HepG2 (cell line): ENCODE results near the gene IL17RB. TPM values are rescaled to one million over a fixed set of nuclear protein-coding genes. Genes with fewer than 3 reads are reported as not detected.

Experiments
- ATAC-seq: fragments of 200-7000 bp; cut with Tn5 transposase; 3 replicates; pipeline ENCODE4 v1.9.1; 2020; ENCODE audit warnings: mild to moderate bottlenecking, moderate library complexity
- BruUV-seq: library from RNA; stranded (reverse); fragments of 400-500 nt; replicated peaks from 2 replicates; lab custom pipeline; 2021; lab: Mats Ljungman, UMichigan
- CTCF ChIA-PET: fragments of 300-600 bp; formaldehyde crosslinking; extraction: SDS; loops from one replicate; lab custom pipeline; 2021; ENCODE audit warnings: low total read pairs, inconsistent platforms, low intra/inter-chr PET ratio; lab: Yijun Ruan, JAX
- POLR2A ChIA-PET: fragments of 350-600 bp; sonication (Branson Sonifier 250); formaldehyde crosslinking; loops from one replicate; lab custom pipeline; 2020; ENCODE audit warnings: antibody characterized with exemption, inconsistent platforms; lab: Yijun Ruan, JAX
- DNase-seq: peaks from one replicate; pipeline ENCODE4 v3.0.0-alpha.2; 2015; ENCODE audit warnings: low spot score
- FAIRE-seq: peaks from 3 replicates; lab custom pipeline; 2011; peaks lifted over from hg19 to GRCh38; lab: Jason Lieb, UNC
- H2AFZ ChIP-seq: one replicate; pipeline ENCODE4 v1.6.1; 2011; ENCODE audit warnings: low read length, inconsistent platforms
- H3K27ac ChIP-seq: fragments of 300-600 bp; 3 replicates; pipeline ENCODE4 v1.8.0; 2011; ENCODE audit warnings: mixed run types, mild to moderate bottlenecking, mixed read lengths, low read length, inconsistent platforms; ENCODE audit not compliant: insufficient read depth; ENCODE audit errors: extremely low read length
- H3K27me3 ChIP-seq, 2 experiments: fragments of 200-600 bp in 1 of 2; 2 replicates in 1 of 2; 3 replicates in 1 of 2; pipeline versions ENCODE4 v1.6.0 to v1.8.0; 2011; ENCODE audit warnings: low read length in 2 of 2, mild to moderate bottlenecking in 2 of 2, moderate library complexity in 2 of 2, inconsistent platforms in 1 of 2; ENCODE audit not compliant: insufficient read depth in 2 of 2, control insufficient read depth in 1 of 2
- H3K36me3 ChIP-seq, 2 experiments: fragments of 200-600 bp in 1 of 2; replicated peaks in 1 of 2; 2 replicates in 1 of 2; 3 replicates in 1 of 2; pipeline versions ENCODE4 v1.5.1 to v1.8.0; 2011; ENCODE audit warnings: low read length in 2 of 2, inconsistent platforms in 1 of 2; ENCODE audit not compliant: insufficient read depth in 2 of 2, control insufficient read depth in 1 of 2
- H3K4me1 ChIP-seq: 2 replicates; pipeline ENCODE4 v1.5.1; 2012; ENCODE audit warnings: low read length, inconsistent platforms; ENCODE audit not compliant: insufficient read depth
- H3K4me2 ChIP-seq: 2 replicates; pipeline ENCODE4 v1.6.0; 2011; ENCODE audit warnings: low read depth, low read length, inconsistent platforms
- H3K4me3 ChIP-seq, 3 experiments: fragments of 200-600 bp in 1 of 3; sonication (generic), shearing (Covaris generic) in 1 of 3; replicated peaks in 1 of 3; 2 replicates each; pipeline ENCODE4 v1.5.1; 2011 to 2016; ENCODE audit warnings: low read length in 3 of 3, inconsistent platforms in 2 of 3, low read depth in 2 of 3, mild to moderate bottlenecking in 2 of 3, control low read depth in 1 of 3, mixed read lengths in 1 of 3; ENCODE audit not compliant: insufficient read depth in 1 of 3
- H3K79me2 ChIP-seq: one replicate; pipeline ENCODE4 v1.6.1; 2011; ENCODE audit warnings: low read length, inconsistent platforms; ENCODE audit not compliant: insufficient read depth
- H3K9ac ChIP-seq: 2 replicates; pipeline ENCODE4 v1.6.0; 2011; ENCODE audit warnings: mild to moderate bottlenecking, low read depth, low read length, inconsistent platforms; ENCODE audit not compliant: insufficient read depth
- H3K9me3 ChIP-seq: 2 replicates; pipeline ENCODE4 v1.5.1; 2012; ENCODE audit warnings: mild to moderate bottlenecking, low read length
- H4K20me1 ChIP-seq: 2 replicates; pipeline ENCODE4 v1.6.0; 2011; ENCODE audit warnings: inconsistent platforms, mild to moderate bottlenecking, low read length, moderate library complexity; ENCODE audit not compliant: insufficient read depth
- ATF5 ChIP-seq: sonication (generic); formaldehyde crosslinking; IDR thresholded peaks from 2 replicates; pipeline ENCODE4 v1.4.0; 2020; ENCODE audit warnings: mild to moderate bottlenecking, low read depth, missing genetic modification reagents
- CHCHD3 ChIP-seq: sonication (generic); formaldehyde crosslinking; IDR thresholded peaks from 2 replicates; pipeline ENCODE4 v1.8.0; 2022; ENCODE audit warnings: mild to moderate bottlenecking, missing genetic modification reagents, moderate library complexity
- CREB3 ChIP-seq: sonication (generic); formaldehyde crosslinking; IDR thresholded peaks from 2 replicates; pipeline ENCODE4 v1.5.0; 2020; ENCODE audit warnings: missing genetic modification reagents
- ISX ChIP-seq: sonication (generic); formaldehyde crosslinking; conservative IDR thresholded peaks from 2 replicates; pipeline ENCODE4 v1.5.0; 2020; ENCODE audit warnings: missing genetic modification reagents
- NBN ChIP-seq: fragments of 450-650 bp; conservative IDR thresholded peaks from 2 replicates; pipeline ENCODE4 v1.6.1; 2017
- ZFX ChIP-seq: sonication (generic); formaldehyde crosslinking; IDR thresholded peaks from 2 replicates; pipeline ENCODE4 v1.4.0; 2020; ENCODE audit warnings: mild to moderate bottlenecking, low read depth, missing genetic modification reagents, moderate library complexity
- ZNF20 ChIP-seq: sonication (generic); formaldehyde crosslinking; IDR thresholded peaks from 2 replicates; pipeline ENCODE4 v1.4.0; 2020; ENCODE audit warnings: mild to moderate bottlenecking, moderate library complexity, missing genetic modification reagents
- ZNF260 ChIP-seq: sonication (generic); formaldehyde crosslinking; IDR thresholded peaks from 2 replicates; pipeline ENCODE4 v1.4.0; 2020; ENCODE audit warnings: missing genetic modification reagents, low read depth, mild to moderate bottlenecking, borderline replicate concordance
- ZNF264 ChIP-seq: sonication (generic); formaldehyde crosslinking; IDR thresholded peaks from 2 replicates; pipeline ENCODE4 v1.4.0; 2020; ENCODE audit warnings: missing genetic modification reagents
- ZNF275 ChIP-seq: sonication (generic); formaldehyde crosslinking; IDR thresholded peaks from 2 replicates; pipeline ENCODE4 v1.8.0; 2022; ENCODE audit warnings: missing genetic modification reagents, mild to moderate bottlenecking, inconsistent platforms, borderline replicate concordance
- ZNF3 ChIP-seq: IDR thresholded peaks from 2 replicates; pipeline ENCODE4 v1.7.0; 2017; ENCODE audit warnings: inconsistent platforms
- ZNF556 ChIP-seq: sonication (generic); formaldehyde crosslinking; IDR thresholded peaks from 2 replicates; pipeline ENCODE4 v1.4.0; 2020; ENCODE audit warnings: mild to moderate bottlenecking, missing genetic modification reagents, borderline replicate concordance
- ZNF674 ChIP-seq: sonication (generic); formaldehyde crosslinking; IDR thresholded peaks from 2 replicates; pipeline ENCODE4 v1.5.0; 2020; ENCODE audit warnings: low read depth, mild to moderate bottlenecking, missing genetic modification reagents
- WGBS: methylation state at CpG from one replicate; pipeline ENCODE4 v1.1.6; 2017; ENCODE audit warnings: low lambda C conversion rate; 5-methylcytosine and 5-hydroxymethylcytosine counted together
- in situ Hi-C: cut with HindIII; loops from 2 replicates; pipeline ENCODE4 v1.10.0; 2017; ENCODE audit warnings: low pct_unique_long_range_greater_than_20kb; ENCODE audit not compliant: extremely low pct_ligation_motif_present
- intact Hi-C: fragments of 100-400 bp; cut with micrococcal nuclease; formaldehyde crosslinking; loops from one replicate; pipeline ENCODE4 v1.10.0; 2022; ENCODE audit not compliant: unreplicated experiment
- polyA plus RNA-seq, 8 experiments: library from polyadenylated mRNA; depleted of rRNA in 3 of 8; stranded (reverse) in 7 of 8; unstranded in 1 of 8; fragments of >200 nt; fragmentation: Illumina TruSeq in 4 of 8; extraction: Trizol in 4 of 8; gene quantifications; 2 replicates each; pipeline versions ENCODE4 v1.2.1 to v1.2.3, GENCODE V29; 2011 to 2016; ENCODE audit warnings: low read depth in 4 of 8, missing spikeins in 1 of 8, mixed read lengths in 1 of 8; ENCODE audit not compliant: insufficient read depth in 1 of 8
- total RNA-seq, 5 experiments: library from RNA; depleted of rRNA; stranded (reverse); fragments of >200 nt; fragmentation: Illumina TruSeq; extraction: Trizol; gene quantifications; 2 replicates each; pipeline ENCODE4 v1.2.3, GENCODE V29; 2016; ENCODE audit warnings: low read depth in 1 of 5
- TF ChIP-seq, protein P1 (sequence below): sonication (generic); formaldehyde crosslinking; conservative IDR thresholded peaks from 2 replicates; pipeline ENCODE4 v1.8.1; 2023; ENCODE audit warnings: missing genetic modification reagents

The IL17RB gene
- total and polyA plus RNA-seq, 2 of the 13 experiments (the other 11 are each of a cell fraction or from before 2014, with no cell fraction given) = 130 to 190 TPM

GRCh38 chr3:53834429-53835095, 11.8 kb upstream of the IL17RB start:
- DNase-seq = no peak
- TF ChIP-seq, protein P1, sequence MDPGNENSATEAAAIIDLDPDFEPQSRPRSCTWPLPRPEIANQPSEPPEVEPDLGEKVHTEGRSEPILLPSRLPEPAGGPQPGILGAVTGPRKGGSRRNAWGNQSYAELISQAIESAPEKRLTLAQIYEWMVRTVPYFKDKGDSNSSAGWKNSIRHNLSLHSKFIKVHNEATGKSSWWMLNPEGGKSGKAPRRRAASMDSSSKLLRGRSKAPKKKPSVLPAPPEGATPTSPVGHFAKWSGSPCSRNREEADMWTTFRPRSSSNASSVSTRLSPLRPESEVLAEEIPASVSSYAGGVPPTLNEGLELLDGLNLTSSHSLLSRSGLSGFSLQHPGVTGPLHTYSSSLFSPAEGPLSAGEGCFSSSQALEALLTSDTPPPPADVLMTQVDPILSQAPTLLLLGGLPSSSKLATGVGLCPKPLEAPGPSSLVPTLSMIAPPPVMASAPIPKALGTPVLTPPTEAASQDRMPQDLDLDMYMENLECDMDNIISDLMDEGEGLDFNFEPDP (CRISPR knock-in tag) = 0 out of 2 replicates have a peak, but pooled peaks have one; percentile 9
- TF ChIP-seq ZNF275 (CRISPR knock-in tag) (no peak), ZFX (CRISPR knock-in tag) (no peak)
- H3K4me1 ChIP-seq = peaks cover 87% of the 10 kb centered on the region
- peaks cover 46 to 75% of the 10 kb centered on the region in 2 experiments for H3K36me3 ChIP-seq
- intact Hi-C loops = no loop called here
- BruUV-seq = no TSS peak
- POLR2A ChIA-PET = interaction anchor here (9.0 kb wide), 1 partner anchor 8 kb away, joined by 71 read pairs; no protein-coding TSS in a partner anchor
- H3K9ac ChIP-seq = no peak overlapping the region
- no peaks in the 10 kb centered on the region for H3K9me3 ChIP-seq
- H3K4me2 ChIP-seq = no peak overlapping the region
- no peak overlapping the region for H3K4me3 ChIP-seq
- no peak overlapping the region for H2AFZ ChIP-seq
- H3K79me2 ChIP-seq = peaks cover 91% of the 10 kb centered on the region
- in situ Hi-C loops = no loop called here
- peaks cover 52% of the 10 kb centered on the region for H4K20me1 ChIP-seq
- no peaks in the 10 kb centered on the region for H3K27me3 ChIP-seq
- WGBS = 93% methylated on average over 6 of the region's 6 CpGs
- CTCF ChIA-PET = no interaction called here
- no peak overlapping the region for H3K27ac ChIP-seq
- FAIRE-seq = no peak
- ATAC-seq = no peak

DNA sequence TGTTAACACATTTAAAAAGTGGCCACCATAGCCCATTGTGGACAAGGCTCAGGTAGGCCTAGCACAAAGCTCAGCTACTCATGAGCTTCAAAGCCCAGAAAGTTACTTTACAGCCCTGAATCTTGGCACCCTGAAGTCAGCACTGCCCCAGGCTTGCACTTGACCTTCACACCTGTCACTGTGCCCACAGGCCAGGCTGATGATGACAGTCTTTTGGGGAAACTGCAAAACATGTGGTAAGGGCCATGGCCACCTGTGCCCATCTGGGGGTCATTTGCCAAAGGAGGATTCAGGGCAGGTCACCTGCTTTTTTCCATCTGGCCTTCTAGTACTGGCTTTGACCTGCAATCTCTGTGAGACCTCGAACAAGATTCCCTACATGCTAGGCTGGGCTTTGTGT, 11.1 kb upstream of the IL17RB start:
- Histone ChIP-seq H3K27me3 (no peaks in the 10 kb centered on the region), H3K27ac (no peak overlapping the region), H3K36me3 (peaks cover 44 to 77% of the 10 kb centered on the region in 2 experiments), H3K9ac (no peak overlapping the region), H3K9me3 (no peaks in the 10 kb centered on the region), H2AFZ (no peak overlapping the region), H3K79me2 (peaks cover 92% of the 10 kb centered on the region), H3K4me2 (no peak overlapping the region), H3K4me3 (no peak overlapping the region), H3K4me1 (peaks cover 89% of the 10 kb centered on the region), H4K20me1 (peaks cover 46% of the 10 kb centered on the region)
- no peak for ATAC-seq
- intact Hi-C loops (no loop called here), in situ Hi-C loops (no loop called here)
- 86% methylated on average over 1 of the region's 1 CpG for WGBS
- no peak for DNase-seq
- BruUV-seq = no TSS peak
- ChIA-PET POLR2A (interaction anchor here (9.0 kb wide), 1 partner anchor 8 kb away, joined by 71 read pairs; no protein-coding TSS in a partner anchor), CTCF (no interaction called here)
- FAIRE-seq = no peak
- TF ChIP-seq CHCHD3 (CRISPR knock-in tag) = no peak
- no peak for TF ChIP-seq NBN
- TF ChIP-seq ZNF674 (CRISPR knock-in tag) = no peak
- no peak for TF ChIP-seq ZNF556 (CRISPR knock-in tag)
- TF ChIP-seq ZNF3 (CRISPR knock-in tag) = no peak
- TF ChIP-seq ISX (CRISPR knock-in tag) = no peak
- TF ChIP-seq ZNF20 = no peak
- TF ChIP-seq ZNF260 (CRISPR knock-in tag) = no peak
- TF ChIP-seq ATF5 (CRISPR knock-in tag) = no peak
- TF ChIP-seq CREB3 (CRISPR knock-in tag) = no peak
- no peak for TF ChIP-seq ZNF264 (CRISPR knock-in tag)
